Upper lobe of right lung (tissue), 1 donor: ENCODE data around the gene CENPP. TPM values are rescaled to one million over a fixed set of nuclear protein-coding genes. Genes with fewer than 3 reads are reported as not detected.

Experiments
- ATAC-seq: fragments of 200-7000 bp; cut with Tn5 transposase; one replicate; pipeline ENCODE4 v1.9.1; 2020; ENCODE audit warnings: mild to moderate bottlenecking, moderate library complexity
- DNase-seq: peaks from one replicate; pipeline ENCODE4 v3.0.0-alpha.2; 2020
- H3K27ac ChIP-seq: fragments of 200-600 bp; one replicate; pipeline ENCODE4 v1.8.0; 2022
- H3K27me3 ChIP-seq: fragments of 200-600 bp; one replicate; pipeline ENCODE4 v1.8.0; 2022; ENCODE audit warnings: mild to moderate bottlenecking
- H3K36me3 ChIP-seq: fragments of 200-600 bp; one replicate; pipeline ENCODE4 v1.8.0; 2022
- H3K4me1 ChIP-seq: fragments of 200-600 bp; one replicate; pipeline ENCODE4 v1.8.0; 2022
- H3K4me3 ChIP-seq: fragments of 200-600 bp; one replicate; pipeline ENCODE4 v1.8.0; 2022; ENCODE audit warnings: mild to moderate bottlenecking
- H3K9me3 ChIP-seq: fragments of 200-600 bp; one replicate; pipeline ENCODE4 v1.8.0; 2022
- intact Hi-C: fragments of 100-400 bp; cut with DNase I; formaldehyde crosslinking; loops from one replicate; pipeline ENCODE4 v1.11.0; 2022
- total RNA-seq: library from RNA; stranded (reverse); fragmentation: NEBNext Ultra II Directional; extraction: Animal tissue kit (Norgen Biotek cat#: 25700); gene quantifications from one replicate; pipeline ENCODE4 v1.2.1, GENCODE V29; 2021
- TF ChIP-seq, protein P1 (sequence below): fragments of 200-600 bp; IDR thresholded peaks from one replicate; pipeline ENCODE4 v1.8.0; 2022; ENCODE audit warnings: antibody characterized with exemption
- donor health status: DM: no; HTN: yes; CAD: no; lungs with severe emphysema.

The CENPP gene
- total RNA-seq, 1 donor from 2014 or later = 4.0 TPM

DNA sequence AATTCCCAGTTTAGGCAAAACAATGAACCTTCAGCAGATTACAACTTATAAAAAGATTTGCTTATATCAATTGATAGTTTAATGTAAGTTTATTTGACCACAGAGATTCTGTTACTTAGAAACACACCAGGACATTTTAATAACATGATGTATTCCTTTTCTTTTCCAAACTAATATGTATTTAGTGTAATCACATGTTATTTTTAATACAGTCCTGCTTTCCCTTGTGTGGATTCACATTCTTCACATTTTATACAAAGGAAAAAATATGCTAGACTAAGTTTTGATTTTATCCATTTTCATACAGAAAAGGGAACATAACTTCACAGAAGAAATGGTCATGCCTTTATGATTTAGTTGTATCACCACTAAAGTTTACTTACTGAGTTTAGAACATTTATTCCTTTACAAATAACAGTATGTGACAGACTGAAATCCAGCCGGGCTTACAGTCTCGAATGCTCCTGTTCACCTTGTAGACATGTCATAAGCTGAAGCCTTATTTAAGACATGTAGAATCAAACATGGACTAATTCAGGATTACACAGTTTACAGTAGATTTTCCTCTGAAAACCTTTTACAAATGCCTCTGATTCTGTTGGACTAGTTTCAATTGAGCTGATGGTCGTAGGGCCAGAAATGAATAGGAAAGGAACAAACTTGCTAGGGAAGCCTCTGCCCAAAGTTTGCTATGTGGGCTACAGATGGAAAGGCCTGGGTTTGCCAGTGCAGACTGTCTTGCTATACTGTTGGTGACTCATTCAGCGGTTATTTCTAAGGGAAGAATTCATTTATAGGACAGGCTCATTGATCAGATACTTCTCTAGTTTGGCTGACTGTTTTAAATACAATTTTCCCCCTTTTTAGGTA, 163.2 kb downstream of the CENPP start:
- no peak overlapping the region for H3K27ac ChIP-seq
- ATAC-seq = no peak
- TF ChIP-seq, protein P1, sequence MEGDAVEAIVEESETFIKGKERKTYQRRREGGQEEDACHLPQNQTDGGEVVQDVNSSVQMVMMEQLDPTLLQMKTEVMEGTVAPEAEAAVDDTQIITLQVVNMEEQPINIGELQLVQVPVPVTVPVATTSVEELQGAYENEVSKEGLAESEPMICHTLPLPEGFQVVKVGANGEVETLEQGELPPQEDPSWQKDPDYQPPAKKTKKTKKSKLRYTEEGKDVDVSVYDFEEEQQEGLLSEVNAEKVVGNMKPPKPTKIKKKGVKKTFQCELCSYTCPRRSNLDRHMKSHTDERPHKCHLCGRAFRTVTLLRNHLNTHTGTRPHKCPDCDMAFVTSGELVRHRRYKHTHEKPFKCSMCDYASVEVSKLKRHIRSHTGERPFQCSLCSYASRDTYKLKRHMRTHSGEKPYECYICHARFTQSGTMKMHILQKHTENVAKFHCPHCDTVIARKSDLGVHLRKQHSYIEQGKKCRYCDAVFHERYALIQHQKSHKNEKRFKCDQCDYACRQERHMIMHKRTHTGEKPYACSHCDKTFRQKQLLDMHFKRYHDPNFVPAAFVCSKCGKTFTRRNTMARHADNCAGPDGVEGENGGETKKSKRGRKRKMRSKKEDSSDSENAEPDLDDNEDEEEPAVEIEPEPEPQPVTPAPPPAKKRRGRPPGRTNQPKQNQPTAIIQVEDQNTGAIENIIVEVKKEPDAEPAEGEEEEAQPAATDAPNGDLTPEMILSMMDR = no peak
- H3K4me3 ChIP-seq = no peak overlapping the region
- no peaks in the 10 kb centered on the region for H3K27me3 ChIP-seq
- H3K9me3 ChIP-seq = no peaks in the 10 kb centered on the region
- intact Hi-C loops = no loop called here
- no peaks in the 10 kb centered on the region for H3K4me1 ChIP-seq
- H3K36me3 ChIP-seq = no peaks in the 10 kb centered on the region
- no peak for DNase-seq

DNA sequence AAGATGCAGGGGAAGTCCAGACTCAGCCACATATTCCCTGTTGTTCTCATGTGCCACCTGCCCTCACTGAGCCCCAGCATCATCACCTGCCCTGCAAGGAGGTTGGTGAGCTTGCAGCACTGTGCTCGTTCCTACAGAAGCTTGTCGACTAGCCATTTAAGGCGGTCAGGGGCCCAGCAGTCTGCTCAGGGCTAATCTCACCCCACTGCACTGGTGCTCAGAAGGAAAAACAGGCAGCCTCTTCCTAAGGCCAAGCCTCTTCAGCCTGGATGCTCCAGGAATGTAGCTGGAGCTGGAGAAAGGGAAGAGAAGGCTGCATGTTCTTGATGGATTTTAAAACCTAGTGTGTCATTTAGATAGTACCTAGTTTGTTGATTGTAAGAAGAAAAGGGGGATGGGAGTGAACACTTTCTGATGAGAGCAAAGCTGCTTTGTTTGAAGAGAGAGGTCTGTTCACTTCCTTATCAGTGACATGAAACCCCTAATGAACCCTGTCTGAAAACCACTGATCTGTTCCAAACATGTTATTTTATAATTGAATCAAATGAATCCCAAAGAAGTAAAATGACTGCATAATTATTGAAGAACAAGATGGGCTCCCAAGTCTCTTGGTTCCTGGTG, 167.1 kb downstream of the CENPP start:
- DNase-seq (no peak), ATAC-seq (no peak)
- TF ChIP-seq, protein P1 = no peak
- Histone ChIP-seq H3K36me3 (no peaks in the 10 kb centered on the region), H3K4me3 (no peak overlapping the region), H3K27me3 (no peaks in the 10 kb centered on the region), H3K9me3 (no peaks in the 10 kb centered on the region), H3K4me1 (no peaks in the 10 kb centered on the region), H3K27ac (no peak overlapping the region)
- intact Hi-C loops = no loop called here

- Histone ChIP-seq H3K27me3 (no peaks in the 10 kb centered on the region), H3K27ac (no peak overlapping the region), H3K36me3 (no peaks in the 10 kb centered on the region), H3K9me3 (no peaks in the 10 kb centered on the region), H3K4me1 (no peaks in the 10 kb centered on the region), H3K4me3 (no peak overlapping the region)
- DNase-seq (no peak), ATAC-seq (no peak)
- TF ChIP-seq, protein P1 = no peak
- intact Hi-C loops = no loop called here
These were observed 168.1 kb downstream of the CENPP start for GRCh38 chr9:92493749-92494387.

DNA sequence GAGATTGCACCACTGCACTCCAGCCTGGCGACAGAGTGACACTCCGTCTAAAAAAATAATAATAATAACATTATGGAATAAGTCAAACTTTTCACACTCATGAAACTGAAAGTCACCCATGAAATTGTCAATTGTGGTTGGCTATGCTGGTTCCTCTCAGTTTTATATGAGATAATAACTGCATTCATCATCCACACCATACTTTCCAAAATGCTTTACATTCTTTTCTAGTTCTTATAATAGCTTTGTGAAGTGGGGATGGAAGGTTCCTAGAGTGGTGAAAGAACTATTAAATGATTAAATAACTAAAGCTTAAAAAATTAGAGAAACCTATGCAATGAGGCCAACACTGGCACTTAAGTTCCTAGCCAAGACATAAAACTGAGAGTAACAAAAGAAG, 169.1 kb downstream of the CENPP start:
- H3K9me3 ChIP-seq = no peaks in the 10 kb centered on the region
- H3K4me1 ChIP-seq = no peaks in the 10 kb centered on the region
- ATAC-seq (no peak), DNase-seq (no peak)
- no peak overlapping the region for H3K4me3 ChIP-seq
- H3K36me3 ChIP-seq = no peaks in the 10 kb centered on the region
- intact Hi-C loops = no loop called here
- no peaks in the 10 kb centered on the region for H3K27me3 ChIP-seq
- H3K27ac ChIP-seq = no peak overlapping the region
- TF ChIP-seq, protein P1 = no peak

DNA sequence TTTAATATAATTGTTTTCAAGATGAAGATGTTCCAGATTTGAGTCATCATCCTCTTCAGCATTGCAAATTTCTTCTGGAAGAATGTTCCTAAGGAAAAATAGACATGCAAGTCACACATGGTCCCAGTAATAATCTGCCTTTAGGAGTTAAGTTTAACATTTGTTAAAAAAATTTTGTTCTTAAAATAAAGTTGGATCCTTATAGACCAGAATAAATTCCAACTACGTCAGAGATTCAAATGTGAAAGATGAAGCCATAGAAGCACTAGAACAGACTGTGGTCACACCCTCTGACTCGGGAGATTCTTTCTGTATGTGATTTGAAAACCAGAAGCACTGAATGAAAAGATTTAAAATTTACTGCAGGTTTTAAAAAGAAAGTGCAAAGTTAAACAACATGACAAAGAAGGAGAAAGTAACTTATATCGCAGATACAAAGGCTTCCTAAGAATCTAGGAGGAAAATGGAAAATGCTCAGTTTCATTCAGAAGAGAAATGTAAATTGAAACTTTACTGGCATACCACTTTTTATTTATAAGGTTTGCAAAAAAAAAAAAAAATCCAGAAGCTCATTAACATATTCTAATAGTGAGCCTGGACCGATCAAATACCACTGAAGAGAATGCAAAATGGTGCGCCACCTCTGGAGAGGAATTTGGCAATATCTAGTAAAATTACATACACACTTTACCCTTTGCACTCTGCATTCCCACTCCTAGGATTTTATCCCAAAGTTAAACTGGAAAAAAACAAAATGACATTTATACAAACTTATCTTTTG, 170.8 kb downstream of the CENPP start:
- no peaks in the 10 kb centered on the region for H3K27me3 ChIP-seq
- H3K4me3 ChIP-seq = no peak overlapping the region
- no peak overlapping the region for H3K27ac ChIP-seq
- H3K36me3 ChIP-seq = no peaks in the 10 kb centered on the region
- TF ChIP-seq, protein P1 = no peak
- intact Hi-C loops = no loop called here
- ATAC-seq = no peak
- H3K4me1 ChIP-seq = no peaks in the 10 kb centered on the region
- no peaks in the 10 kb centered on the region for H3K9me3 ChIP-seq
- DNase-seq = no peak
